Prostate gland (tissue), 2 donors: ENCODE data around the gene BANK1. TPM values are rescaled to one million over a fixed set of nuclear protein-coding genes. Genes with fewer than 3 reads are reported as not detected.

ENCODE experiments used
- DNase-seq: peaks from one replicate; pipeline ENCODE4 v3.0.0-alpha.2; 2019; ENCODE audit warnings: low spot score
- H3K27ac ChIP-seq, 2 donors: fragments of 200-600 bp; sonication (generic); 2 replicates each; pipeline ENCODE4 v1.5.1; 2017 to 2019
- H3K27me3 ChIP-seq: fragments of 200-600 bp; sonication (generic); replicated peaks from 2 replicates; pipeline ENCODE4 v1.5.1; 2019; ENCODE audit not compliant: insufficient read depth
- H3K36me3 ChIP-seq, 2 donors: fragments of 200-600 bp; sonication (generic); 1 replicate in 1 of 2; 2 replicates in 1 of 2; pipeline versions ENCODE4 v1.5.1 to v1.8.1; 2017 to 2019
- H3K4me1 ChIP-seq: fragments of 200-600 bp; sonication (generic); replicated peaks from 2 replicates; pipeline ENCODE4 v1.5.1; 2019
- H3K4me3 ChIP-seq, 2 donors: fragments of 200-600 bp; sonication (generic); 2 replicates each; pipeline ENCODE4 v1.5.1; 2017 to 2019
- H3K9me3 ChIP-seq: fragments of 200-600 bp; sonication (generic); 2 replicates; pipeline ENCODE4 v1.5.1; 2017
- CTCF ChIP-seq, 4 experiments: fragments of 200-600 bp in 2 of 4; fragments of 450-650 bp in 2 of 4; sonication (generic) in 2 of 4; IDR thresholded peaks; 1 replicate in 3 of 4; 2 replicates in 1 of 4; pipeline ENCODE4 v1.5.1; 2016 to 2019; ENCODE audit warnings: antibody characterized with exemption in 4 of 4, mild to moderate bottlenecking in 2 of 4, moderate library complexity in 2 of 4
- POLR2A ChIP-seq: fragments of 450-650 bp; IDR thresholded peaks from one replicate; pipeline ENCODE4 v1.6.1; 2016; ENCODE audit warnings: antibody characterized with exemption, mild to moderate bottlenecking
- POLR2AphosphoS5 ChIP-seq: sonication (generic); formaldehyde crosslinking; IDR thresholded peaks from one replicate; pipeline ENCODE4 v1.6.1; 2017; ENCODE audit warnings: antibody characterized with exemption
- WGBS: methylation state at CpG from one replicate; pipeline ENCODE4 v1.1.5; 2018; 5-methylcytosine and 5-hydroxymethylcytosine counted together
- intact Hi-C: fragments of 100-400 bp; cut with DNase I; formaldehyde crosslinking; loops from one replicate; pipeline ENCODE4 v1.14.2; 2022
- total RNA-seq, 2 donors: library from RNA; depleted of rRNA; stranded (reverse); fragments of >200 nt; gene quantifications; one replicate each; pipeline ENCODE4 v1.1.0, GENCODE V29; 2016

The BANK1 gene
- total RNA-seq, 2 donors from 2014 or later, result 3.3 to 10.3 TPM

- WGBS, result 31% methylated on average over 4 of the region's 4 CpGs
- intact Hi-C loops, result no loop called here
- DNase-seq, result no peak
Measured at GRCh38 chr4:101954975-101955678, 164.6 kb downstream of the BANK1 start.

GRCh38 chr4:101956068-101956825 is 165.7 kb downstream of the BANK1 start:
- intact Hi-C loops, result no loop called here
- WGBS, result 93% methylated on average over 4 of the region's 4 CpGs
- no peak overlapping the region for H3K27ac ChIP-seq
- no peaks in the 10 kb centered on the region for H3K4me1 ChIP-seq
- H3K9me3 ChIP-seq, result no peaks in the 10 kb centered on the region
- no peak overlapping the region for H3K4me3 ChIP-seq
- TF ChIP-seq CTCF (IDR thresholded peaks at IDR 0.05) (no peak), POLR2A (no peak), POLR2AphosphoS5 (no peak)
- H3K27me3 ChIP-seq, result no peaks in the 10 kb centered on the region
- no peaks in the 10 kb centered on the region for H3K36me3 ChIP-seq
- DNase-seq, result no peak

More at GRCh38 chr4:101954975-101955678, 164.6 kb downstream of the BANK1 start:
- Histone ChIP-seq H3K9me3 (no peaks in the 10 kb centered on the region), H3K27ac (no peak overlapping the region), H3K4me3 (no peak overlapping the region), H3K27me3 (no peaks in the 10 kb centered on the region), H3K36me3 (no peaks in the 10 kb centered on the region), H3K4me1 (no peaks in the 10 kb centered on the region)
- TF ChIP-seq POLR2A (no peak), POLR2AphosphoS5 (no peak), CTCF (IDR thresholded peaks at IDR 0.05) (no peak)

- Histone ChIP-seq H3K27me3 (no peaks in the 10 kb centered on the region), H3K27ac (no peak overlapping the region), H3K9me3 (no peaks in the 10 kb centered on the region), H3K36me3 (no peaks in the 10 kb centered on the region), H3K4me1 (no peaks in the 10 kb centered on the region), H3K4me3 (no peak overlapping the region)
- DNase-seq, result no peak
- intact Hi-C loops, result no loop called here
- WGBS, result 93% methylated on average over 3 of the region's 3 CpGs
- TF ChIP-seq POLR2AphosphoS5, result no peak
- TF ChIP-seq CTCF (IDR thresholded peaks at IDR 0.05), result no peak
- TF ChIP-seq POLR2A, result no peak
Measured at GRCh38 chr4:101958547-101958946, 168.0 kb downstream of the BANK1 start.

GRCh38 chr4:101960431-101960830 is 169.9 kb downstream of the BANK1 start:
- WGBS, result 93% methylated on average over 4 of the region's 4 CpGs
- H3K36me3 ChIP-seq, result no peaks in the 10 kb centered on the region
- no peaks in the 10 kb centered on the region for H3K4me1 ChIP-seq
- H3K27ac ChIP-seq, result no peak overlapping the region
- intact Hi-C loops, result no loop called here
- DNase-seq, result no peak
- TF ChIP-seq POLR2AphosphoS5 (no peak), CTCF (IDR thresholded peaks at IDR 0.05) (no peak), POLR2A (no peak)
- no peaks in the 10 kb centered on the region for H3K27me3 ChIP-seq
- no peaks in the 10 kb centered on the region for H3K9me3 ChIP-seq
- no peak overlapping the region for H3K4me3 ChIP-seq
